GM18499 (cell line): ENCODE results near the gene SLC6A8.
"Not testable (repeated sequence)": the region's sequence is repeated elsewhere in the genome, so short reads cannot be mapped to it uniquely, and the experiment has no call there.

Experiments used
- ATAC-seq: cut with Tn5 transposase; IDR thresholded peaks from one replicate; pipeline ENCODE4 v1.9.1; 2021; ENCODE audit warnings: moderate number of reproducible peaks; ENCODE audit not compliant: insufficient read depth, unreplicated experiment

SLC6A8 gene

DNA sequence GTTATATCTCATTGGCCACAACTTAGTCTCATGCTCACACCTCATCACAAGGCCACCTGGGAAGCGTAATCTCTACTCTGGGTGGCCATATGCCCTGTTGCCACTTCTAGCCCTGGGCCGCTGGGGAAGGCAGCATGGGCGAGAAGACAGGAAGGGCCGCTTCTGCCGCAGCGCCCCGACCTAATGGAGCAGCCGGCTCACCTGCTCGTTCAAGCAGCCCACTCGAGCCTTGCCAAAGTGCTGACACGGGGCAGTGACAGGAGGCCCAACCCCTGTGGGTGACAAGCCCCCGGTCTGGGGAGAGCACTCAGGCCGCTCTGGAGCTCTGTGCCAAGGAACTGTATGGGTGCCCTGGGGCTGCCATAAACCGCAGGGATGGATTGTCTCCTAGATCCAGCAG lies 54.4 kb downstream of the SLC6A8 start:
- ATAC-seq = not testable (repeated sequence)

- not testable (repeated sequence) for ATAC-seq
Measured at GRCh38 chrX:153742796-153743467, 55.2 kb downstream of the SLC6A8 start.

DNA sequence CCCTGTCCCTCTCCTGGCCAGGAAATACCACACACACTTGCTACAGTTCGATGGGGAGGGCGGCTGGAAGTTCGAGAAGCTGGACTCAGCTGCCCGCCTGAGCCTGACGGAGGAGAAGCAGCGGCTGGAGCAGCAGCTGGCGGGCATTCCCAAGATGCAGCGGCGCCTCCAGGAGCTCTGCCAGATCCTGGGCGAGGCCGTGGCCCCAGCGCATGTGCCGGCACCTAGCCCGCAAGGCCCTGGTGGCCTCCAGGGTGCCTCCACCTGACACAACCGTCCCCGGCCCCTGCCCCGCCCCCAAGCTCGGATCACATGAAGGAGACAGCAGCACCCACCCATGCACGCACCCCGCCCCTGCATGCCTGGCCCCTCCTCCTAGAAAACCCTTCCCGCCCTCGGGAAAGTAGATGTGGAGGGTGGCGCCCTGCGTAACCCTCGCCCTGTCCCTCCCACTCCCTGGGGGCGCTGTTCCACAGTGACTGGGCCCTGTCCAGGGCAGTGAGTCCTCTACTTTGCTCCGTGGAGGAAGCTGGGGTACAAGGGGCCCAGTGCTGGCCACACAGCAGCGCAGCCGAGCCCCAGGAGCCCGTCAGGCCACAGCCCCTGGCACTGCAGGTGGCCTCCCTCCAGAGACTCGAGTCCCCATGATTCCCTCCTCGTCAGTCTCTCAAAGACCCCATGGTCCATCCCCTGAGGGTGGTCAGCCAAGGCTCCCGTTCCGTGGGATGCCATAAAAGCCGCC lies 55.9 kb downstream of the SLC6A8 start:
- not testable (repeated sequence) for ATAC-seq

DNA sequence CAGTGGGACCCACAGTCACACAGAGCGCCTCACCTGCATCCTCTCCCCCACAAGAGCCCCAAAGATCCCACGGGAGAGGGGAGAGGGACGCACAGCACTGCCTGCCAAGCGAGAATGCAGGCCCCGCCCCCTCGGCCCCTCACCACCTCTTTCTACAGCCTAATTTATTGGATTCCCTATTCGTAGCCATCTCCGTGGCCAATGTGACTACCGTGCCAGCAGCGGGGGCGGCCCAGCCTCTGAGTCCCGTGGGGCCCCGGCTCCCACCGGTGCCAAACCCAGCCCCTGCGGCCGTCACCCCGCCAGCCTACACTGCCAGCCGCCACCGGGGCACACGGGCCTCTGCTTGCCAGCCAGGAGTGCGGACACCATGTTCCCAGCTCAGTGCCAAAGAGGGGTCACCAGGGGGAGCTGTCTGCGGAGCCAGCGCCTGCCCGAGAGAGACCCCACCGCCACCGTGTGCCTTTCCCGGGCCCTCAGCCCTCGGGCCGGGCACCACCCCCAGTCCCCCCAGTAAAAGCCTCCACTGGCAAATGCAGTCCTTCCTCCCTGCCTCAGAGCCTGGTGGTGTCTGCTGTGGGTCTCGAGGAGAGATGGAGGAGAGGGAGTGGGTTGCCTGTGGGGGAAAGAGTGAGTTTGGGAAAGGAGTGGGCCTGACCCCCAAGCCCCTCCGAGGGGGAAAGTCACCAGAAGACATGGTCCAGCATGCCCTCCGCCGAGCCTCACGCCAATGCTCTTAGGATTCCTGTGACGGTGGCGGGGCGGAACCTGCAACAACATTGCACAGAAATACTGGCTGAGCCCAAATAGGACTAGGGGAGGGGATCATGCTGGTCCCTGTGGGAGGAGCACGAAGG lies 56.7 kb downstream of the SLC6A8 start:
- ATAC-seq = no peak

GRCh38 chrX:153745067-153745433 lies 57.3 kb downstream of the SLC6A8 start:
- ATAC-seq = not testable (repeated sequence)
